A673 (cell line): ENCODE results near the gene ISOC2.

ENCODE experiments used
- CTCF ChIP-seq: fragments of 300-800, 200-600 bp; sonication (generic); conservative IDR thresholded peaks from 2 replicates; pipeline ENCODE4 v1.5.1; 2017; ENCODE audit warnings: low read depth, mild to moderate bottlenecking, antibody characterized with exemption, low read length, moderate library complexity, mixed read lengths
- EZH2 ChIP-seq: fragments of 200-600 bp; sonication (generic); IDR thresholded peaks from 2 replicates; pipeline ENCODE4 v1.6.1; 2017; ENCODE audit warnings: borderline replicate concordance, low read depth, mild to moderate bottlenecking, mixed read lengths, antibody characterized with exemption, low read length; ENCODE audit not compliant: poor library complexity, severe bottlenecking

- TF ChIP-seq CTCF (no peak), EZH2 (no peak)
These were observed 35.4 kb downstream of the ISOC2 start for GRCh38 chr19:55426042-55426441.
